ENCODE data around the gene AP2A2.

AP2A2 gene

DNA sequence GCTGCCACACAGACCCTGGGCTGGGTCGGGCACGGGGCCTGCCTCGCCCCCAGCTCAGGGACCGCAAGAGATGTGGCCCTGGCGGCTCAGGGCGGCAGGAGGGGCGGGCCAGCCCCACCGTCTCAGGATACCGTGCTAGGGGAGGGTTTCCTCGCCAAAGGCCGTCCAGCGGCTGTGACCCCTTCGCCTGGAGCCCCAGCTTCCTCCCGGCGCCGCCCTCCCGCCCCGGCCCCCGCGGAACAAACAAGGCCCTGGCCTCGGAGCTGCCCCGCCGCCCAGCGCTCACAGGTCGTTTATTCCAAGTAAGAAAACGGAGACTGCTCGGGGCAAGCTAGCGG lies 543 bp upstream of the AP2A2 start:
- no peak for DNase-seq

DNA sequence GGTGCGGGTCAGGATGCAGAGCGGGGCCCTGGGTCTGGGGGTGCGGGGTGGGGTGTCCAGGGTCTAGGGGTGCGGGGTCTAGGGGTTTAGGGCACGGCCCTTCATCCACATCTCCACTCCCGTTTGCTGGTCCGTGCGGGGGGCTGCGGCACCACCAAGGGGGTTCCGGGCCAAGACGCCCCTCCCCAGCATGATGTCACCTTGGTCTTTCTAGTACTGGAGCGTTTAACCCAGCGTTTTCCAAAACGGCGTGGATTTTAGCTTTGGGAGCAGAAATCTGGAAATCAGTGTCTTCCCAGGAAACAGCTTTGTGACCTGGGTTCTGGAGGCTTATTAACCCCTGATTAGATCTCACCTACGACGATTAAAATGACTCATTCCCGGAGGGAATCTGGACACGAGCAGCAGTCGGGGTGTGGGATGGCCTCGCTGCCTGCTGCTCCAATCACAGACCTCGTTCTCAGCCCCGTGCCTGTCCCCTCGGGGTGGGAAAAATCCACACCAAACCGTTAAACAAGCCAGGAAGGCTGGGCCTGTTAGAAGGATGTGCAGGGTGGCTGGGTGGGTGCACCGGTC lies 759 bp downstream of the AP2A2 start:
- DNase-seq = peak; percentile 70

DNA sequence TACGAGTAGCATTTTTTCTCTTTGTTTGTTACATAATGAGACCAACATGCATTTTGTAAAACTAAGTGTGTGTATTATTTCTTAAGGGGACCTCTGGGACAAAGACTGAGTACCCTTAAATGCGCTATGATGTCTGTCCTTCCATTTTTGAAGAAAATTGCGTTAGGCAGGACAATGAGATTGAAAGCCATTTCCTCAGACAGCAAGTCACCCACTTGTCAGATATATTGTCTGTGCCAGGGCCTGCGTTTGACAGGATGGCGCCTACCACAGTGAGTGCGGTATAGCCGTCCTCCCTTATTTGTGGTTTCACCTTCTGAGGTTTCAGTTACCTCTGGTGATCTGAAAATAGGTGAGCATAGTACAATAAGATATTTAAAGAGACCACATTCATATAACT lies 2.2 kb downstream of the AP2A2 start:
- DNase-seq = no peak

DNA sequence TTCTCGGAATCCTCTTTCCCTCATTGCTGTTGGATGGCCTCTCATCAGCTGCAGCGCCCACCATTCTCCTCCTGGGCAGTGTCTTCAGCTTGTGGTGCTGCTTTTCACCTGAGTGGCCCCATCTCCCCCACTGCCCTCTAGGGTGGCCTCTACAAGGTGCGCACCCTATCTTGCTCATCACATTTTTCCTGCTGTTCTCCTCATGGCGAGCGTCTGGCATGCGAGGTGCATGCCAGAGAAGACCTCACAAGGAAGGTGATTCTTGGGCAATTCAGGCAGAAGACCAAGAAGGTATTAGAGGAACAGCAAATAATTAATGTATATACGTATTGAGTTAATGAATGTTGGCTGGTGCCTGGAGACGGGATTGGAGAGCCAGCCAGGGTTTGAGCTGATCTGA lies 3.1 kb downstream of the AP2A2 start:
- DNase-seq = no peak

DNA sequence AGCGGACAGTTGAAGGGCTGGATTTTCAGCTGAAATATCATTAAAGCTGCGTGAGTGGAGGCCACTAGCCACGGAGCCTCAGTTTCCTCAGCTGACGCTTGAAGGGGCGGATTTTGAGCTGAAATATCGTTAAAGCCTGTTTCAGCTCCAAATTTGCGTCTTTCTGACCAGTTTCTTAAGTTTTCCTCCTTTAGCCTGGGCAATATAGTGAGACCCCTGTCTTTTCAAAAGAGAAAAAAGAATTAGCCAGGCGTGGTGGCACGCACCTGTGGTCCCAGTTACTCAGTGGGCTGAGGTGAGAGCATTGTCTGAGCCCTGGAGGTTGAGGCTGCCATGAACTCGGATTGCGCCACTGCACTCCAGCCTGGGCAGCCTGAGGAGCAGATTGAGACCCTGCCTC lies 3.7 kb downstream of the AP2A2 start:
- no peak for DNase-seq

DNA sequence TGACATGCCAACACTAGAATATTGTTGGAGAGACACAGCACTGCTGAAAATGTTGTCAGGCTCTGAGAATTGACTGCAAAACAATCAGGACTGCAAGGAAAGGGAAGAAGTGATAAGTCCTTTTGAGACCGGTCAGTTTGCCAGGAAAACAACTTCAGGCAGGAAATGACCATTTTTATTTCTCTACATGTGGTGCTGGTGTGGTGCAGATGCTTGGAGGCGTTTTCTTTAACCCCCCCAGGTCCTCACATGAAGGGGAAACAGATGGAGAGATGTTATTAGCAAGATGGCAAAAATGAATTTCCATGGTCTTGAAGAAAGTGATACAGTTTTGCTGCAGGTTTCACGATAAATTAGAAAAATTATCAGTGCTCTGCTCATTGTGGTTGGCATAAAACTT lies 5.7 kb downstream of the AP2A2 start:
- no peak for DNase-seq

DNA sequence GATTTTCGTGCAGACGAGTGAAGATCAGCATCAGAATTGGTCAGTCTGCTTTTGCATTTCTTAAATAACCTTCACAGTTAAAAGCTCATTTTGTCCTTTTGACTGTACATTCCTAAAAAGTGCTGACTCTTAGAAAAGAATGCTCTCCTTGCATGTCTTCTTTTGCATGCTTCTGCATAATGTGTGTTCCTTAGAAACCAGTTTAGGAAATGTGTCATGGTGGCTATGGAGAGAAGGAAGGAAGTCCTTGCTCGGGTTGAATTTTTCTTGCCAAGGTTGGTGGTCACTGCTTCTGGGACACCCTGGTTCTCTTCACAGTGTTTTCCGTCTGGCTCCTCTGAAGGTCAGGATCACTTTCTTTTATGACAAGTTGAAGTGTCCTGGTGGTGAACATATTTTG lies 6.8 kb downstream of the AP2A2 start:
- no peak for DNase-seq

DNA sequence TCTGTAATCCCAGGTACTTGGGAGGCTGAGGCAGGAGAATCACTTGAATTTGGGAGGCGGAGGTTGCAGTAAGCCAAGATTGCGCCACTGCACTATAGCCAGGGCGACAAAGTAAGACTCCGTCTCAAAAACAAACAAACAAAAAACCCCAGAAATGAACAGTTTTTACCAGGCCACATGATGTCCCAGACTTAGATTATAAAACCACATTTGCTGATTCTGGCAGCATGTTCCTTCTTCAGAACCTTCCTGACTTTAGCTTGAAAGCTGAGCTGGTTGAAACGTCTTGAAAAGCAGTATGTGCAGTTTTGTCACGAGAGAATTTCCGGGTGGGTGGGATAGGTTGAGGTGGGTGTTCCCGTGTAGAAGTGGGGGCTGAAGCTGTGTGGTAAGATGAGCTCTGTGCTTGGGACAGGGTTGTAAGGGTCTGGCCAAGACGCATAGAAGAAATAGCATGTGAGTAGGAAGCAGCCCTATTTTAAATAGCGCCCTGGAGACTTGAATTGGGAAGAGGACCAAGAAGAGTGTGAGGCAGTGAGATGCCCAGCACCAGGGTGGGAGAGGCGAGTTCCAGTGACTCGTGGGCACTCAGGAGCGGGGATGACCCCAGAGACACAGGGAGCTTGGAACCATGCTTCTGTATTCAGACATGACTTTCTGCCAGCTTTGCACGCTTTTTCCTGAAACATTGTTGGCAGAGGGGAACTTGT lies 7.6 kb downstream of the AP2A2 start:
- DNase-seq = no peak

DNA sequence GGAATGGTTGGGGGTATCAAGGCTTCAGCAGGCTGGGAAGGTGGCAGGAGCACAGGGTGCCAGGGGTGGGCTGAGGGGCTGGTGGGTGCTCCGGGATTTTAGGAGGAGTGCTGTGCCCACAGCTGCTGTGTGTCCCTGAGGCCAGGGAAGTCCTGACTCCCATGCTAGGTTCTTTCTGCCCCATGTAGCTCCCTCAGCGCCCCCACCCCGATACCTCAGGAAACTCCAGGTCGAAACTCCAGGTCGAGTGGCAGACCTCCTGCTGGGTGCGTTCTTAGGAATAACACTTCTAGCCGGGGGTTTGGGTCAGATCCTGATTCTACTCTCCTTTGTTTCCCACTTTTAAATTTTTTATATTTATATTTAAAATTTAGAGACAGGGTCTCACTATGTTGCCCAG lies 8.3 kb downstream of the AP2A2 start:
- no peak for DNase-seq

DNA sequence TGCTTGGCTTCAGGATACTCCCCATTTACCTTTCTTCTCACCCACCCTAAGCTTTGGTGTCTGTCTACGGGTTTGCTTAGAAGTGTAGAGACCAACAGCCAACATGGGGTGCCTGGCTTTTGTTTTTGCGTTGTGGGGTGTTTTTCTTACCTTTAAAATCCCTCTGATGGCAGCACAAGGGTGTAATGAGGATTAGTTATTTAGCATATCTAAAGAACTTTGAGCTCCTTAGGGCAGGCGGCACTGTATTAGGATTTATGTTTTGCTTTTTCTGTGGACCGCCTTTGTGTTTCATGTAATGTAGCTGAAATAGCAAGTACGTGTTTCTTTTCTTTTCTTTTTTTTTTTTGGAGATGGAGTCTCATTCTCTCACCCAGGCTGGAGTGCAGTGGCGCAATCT lies 8.9 kb downstream of the AP2A2 start:
- no peak for DNase-seq

DNA sequence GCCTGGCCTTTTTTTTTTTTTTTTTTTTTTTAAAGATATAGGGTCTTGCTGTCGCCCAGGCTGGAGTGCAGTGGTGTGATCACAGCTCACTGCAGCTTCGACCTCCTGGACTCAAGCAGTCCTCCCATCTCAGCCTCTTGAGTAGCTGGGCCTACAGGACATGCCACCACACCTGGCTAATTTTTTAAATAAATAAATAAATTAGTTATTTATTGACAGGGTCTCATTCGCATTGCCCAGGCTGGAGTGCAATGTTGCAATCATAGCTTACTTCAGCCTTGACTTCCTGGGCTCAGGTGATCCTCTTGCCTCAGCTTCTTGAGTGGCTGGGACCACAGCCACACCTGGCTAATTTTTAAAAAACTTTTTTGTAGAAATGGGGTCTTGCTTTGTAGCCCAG lies 10.5 kb downstream of the AP2A2 start:
- no peak for DNase-seq

DNA sequence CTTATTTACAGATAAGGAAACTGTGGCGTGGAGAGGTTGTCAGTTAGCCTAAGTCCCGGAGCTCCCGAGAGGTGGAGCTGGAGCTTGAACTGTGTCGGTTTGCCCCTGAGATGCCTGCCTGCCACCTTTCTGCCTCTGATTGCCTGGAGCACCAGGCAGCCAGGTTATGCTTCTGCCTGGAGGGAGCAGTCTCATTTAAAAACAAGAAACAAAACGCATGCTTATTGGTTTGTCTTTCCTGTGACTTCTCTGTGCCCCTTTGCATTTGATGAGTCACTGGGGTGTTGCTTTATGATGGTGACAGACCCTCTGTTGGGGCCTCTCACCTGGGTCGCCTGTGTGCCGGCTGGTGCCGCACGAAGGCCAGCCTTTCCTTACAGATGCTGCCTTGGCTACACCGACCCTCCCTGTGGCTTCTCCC lies 12.2 kb downstream of the AP2A2 start:
- no peak for DNase-seq

DNA sequence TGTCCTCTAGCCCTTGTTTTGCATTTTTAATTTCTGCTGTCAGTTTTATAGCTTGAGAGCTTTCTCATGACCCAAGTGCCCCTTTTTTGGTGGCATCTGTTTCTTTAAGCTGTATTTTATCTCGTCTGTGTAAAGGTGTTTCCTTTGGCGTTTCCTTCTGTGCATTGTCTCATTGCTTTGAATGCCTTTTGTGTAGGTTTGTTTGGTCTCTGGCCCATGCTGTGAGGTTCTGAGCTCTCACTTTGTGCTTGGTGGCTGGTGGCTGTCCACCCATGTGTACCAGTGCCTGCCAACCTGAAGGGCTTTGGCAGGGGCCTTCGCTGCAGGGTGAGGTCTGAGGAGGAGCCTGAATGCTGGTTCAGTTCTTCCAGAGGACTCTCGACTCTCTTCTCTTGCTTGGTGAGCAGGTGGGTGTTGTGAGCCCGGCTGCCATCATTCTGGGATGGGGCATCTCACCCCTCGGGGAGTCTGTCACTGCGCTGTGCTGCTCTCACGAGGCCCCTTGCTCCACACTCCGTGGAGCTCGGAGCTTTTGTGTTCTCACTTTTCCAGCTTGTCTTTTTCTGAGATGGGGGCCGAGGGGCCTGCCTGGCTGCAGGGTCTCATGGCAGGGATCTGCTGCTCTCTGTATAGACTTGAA lies 14.9 kb downstream of the AP2A2 start:
- DNase-seq = no peak

DNA sequence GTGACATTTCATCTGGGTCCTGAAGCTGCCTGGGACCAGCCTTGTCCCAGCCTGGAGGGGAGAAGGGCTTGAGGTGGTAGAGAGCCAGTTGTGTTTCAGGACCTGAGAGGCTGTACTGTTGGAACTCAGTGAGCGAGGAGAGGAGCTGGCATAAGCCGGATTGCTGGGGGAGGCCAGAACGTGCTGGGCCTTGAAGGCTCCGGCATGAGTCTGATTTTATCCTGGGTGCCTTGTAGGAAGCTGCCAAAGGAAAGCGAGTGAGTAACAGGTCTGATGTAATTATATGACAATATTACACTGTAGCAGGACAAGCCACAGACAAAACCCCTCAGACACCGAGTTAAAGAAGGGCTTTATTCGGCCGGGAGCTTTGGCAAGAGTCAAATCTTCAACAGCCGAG lies 17.2 kb downstream of the AP2A2 start:
- peak; percentile 56 for DNase-seq

DNA sequence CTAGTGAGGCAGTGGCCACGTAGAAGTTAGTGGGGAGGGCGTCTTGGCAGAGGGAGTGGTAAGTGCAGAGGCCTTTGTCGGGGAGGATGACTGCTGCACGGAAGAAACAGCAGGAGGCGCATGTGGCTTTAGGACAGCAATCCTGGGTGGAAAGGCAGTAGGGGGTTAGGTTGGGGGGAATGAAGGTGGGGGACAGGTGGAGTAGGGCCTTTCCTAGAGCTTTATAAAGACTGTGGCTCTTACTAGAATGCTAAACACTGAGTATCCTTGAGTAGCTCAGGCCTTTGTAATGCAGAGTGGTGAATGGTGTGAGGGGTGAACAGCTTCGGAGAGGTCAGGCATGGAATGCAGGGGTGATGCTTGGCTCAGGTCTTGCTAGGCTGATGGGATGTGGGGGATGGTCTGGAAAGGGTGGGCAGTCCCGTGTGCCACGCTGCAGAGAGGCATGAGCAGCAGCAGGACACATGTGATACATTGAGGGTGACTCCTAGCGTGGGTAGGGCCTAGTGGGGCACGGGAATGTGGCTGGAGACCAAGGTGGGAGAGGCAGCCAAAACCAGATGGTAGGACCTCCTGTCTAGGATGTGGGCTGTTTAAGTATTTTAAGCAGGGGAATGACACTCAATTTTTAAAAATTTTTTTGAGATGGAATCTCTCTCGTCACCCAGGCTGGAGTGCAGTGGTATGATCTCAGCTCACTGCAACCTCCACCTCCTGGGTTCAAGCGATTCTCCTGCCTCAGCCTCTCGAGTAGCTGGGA lies 19.2 kb downstream of the AP2A2 start:
- DNase-seq = no peak

DNA sequence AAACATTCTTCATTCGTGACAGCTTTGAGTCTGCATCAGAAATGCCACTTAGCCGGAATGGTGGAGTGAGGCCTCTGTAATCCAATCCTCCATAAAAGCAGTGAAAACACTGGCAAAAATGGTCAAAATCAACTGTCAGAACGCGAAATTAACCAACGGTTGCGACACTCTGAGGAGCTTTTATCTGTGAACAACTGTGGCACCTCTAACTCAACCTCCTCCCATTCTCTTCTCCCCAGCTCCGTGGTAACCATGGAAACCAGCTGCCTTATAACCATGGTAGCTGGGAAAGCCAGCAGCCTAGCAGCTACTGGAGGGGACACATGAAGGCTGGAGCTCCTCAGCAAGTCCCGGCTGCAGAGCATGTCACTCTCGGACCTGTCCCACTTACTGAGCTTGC lies 20.3 kb downstream of the AP2A2 start:
- DNase-seq = no peak

DNA sequence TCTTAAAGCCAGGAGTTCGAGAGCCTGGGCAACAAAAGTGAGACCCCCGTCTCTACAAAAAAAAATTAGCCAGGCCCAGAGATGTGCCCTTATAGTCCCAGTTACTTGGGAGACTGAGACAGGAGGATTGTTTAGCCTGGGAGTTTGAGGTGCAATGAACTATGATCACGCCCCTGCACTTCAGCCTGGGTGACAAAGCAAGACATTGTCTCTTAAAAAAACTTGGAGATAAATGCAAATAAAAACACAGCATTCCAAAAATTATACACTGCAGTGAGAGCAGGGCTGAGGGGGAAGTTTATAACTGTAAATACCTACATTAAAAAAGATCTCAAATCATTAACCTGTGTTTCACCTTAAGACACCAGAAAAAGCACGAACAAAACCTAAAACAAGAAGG lies 22.1 kb downstream of the AP2A2 start:
- DNase-seq = no peak

DNA sequence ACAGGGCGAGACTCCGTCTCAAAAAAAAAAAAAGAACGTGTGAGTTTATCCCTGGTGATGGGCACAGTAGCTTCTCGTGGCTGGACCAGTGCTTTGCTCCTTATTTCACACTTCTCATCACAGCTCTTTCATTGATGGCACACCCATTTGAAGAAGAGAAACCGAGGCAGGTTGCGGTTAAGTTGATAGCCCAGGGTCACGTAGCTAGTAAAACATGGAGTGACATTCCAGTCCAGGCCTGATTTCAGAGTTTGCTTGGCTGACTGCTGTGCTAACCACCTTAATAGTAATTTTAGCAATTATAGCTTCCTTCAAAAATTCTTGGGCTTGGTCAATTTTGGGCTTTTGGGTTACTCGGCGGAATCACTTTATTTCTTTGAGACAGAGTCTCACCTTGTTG lies 25.8 kb downstream of the AP2A2 start:
- DNase-seq = no peak

DNA sequence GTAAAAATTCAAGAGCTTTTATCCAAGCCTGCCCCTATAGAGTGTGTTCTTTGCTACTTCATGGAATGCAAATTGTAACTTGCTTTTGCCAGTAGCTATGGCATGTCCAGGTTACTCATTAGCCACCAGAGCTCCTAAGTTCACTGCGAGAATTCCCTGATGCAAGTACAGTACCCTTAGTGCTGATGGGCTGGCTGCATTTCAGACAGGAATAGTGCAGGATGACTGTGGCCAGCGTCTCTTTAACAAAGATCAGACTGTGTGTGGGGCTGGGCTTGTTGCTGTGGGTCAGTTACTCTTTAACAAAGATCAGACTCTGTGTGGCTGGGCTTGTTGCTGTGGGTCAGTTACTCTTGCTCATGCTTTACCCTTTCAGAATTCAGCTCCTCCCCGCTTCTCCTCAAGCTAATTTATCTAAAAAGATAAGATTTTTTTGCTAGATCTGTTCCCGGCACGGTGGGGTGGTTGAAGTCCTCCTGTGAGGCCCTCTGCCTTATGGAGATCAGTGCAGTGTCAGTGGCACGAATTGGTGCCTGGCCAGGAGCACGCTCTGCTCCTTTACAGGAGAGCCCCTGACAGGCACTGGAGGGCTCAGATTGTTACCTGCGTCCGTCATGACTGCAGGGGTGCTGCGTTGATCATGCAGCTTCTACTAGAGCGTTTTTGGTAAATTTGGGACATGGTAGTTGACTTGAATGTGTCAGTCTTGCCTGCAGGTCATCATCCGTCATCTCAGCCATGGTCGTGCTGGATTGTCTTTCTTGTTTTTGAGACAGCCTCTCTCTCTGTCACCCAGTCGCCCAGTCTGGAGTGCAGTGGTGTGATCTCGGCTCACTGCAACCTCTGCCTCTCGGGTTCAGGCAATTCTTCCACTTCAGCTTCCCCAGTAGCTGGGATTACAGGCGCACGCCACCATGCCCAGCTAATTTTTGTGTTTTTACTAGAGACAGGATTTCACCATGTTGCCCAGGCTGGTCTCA lies 27.0 kb downstream of the AP2A2 start:
- DNase-seq = no peak

DNA sequence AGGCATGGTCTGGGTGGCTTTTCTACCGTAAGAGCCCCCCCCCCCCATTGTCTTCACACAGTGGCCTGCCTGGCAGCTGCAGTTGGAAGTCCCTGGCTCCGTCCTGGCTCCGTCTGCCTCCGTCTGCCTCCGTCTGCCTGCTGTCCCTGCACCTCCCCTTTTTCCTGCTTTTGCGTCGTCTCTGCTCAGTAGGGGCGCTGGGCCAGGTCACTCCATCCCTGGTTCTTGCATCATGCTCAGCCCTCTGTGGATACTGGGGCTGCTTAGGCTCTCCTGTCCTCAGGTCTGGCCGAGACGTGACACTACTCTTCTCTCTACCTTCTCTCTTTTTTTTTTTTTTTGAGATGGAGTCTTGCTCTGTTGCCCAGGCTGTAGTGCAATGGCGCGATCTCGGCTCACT lies 27.8 kb downstream of the AP2A2 start:
- DNase-seq = no peak

DNA sequence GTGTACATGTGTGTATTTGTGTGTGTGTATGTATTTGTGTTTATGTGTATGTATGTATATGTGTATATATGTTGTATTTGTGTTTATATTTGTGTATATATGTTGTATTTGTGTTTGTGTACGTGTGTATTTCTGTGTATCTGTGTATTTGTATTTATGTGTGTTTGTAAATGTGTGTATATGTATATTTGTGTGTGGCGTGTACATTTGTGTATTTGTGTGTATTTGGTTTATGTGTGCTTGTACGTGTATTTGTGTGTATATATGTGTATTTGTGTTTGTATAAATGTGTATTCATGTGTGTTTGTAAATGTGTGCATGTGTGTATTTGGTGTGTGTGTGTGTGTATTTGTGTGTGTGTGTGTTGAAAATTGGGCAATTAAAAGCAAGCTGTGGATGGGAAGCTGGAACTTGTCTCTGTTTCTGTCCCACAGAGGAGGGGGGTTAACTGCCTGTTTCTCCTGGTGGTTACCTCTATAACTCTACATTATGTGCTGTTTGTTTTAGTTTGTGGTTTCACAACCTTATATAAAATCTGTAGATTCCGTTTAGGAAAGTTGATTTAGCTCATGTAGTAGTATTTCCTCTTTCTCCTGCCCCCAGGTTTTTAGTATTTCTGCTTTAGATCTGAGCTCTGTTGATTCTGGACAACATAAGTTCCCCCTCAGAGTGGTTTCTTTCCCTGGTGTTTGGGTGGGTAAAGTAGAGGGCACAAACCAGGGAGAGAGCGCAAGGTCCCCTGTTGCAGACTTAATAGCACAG lies 28.9 kb downstream of the AP2A2 start:
- DNase-seq = no peak

All from fibroblast of skin of back (primary cell).